H9 (cell line): ENCODE measurements around the gene LZTR1. TPM values are rescaled to one million over a fixed set of nuclear protein-coding genes. Genes with fewer than 3 reads are reported as not detected.

Source experiments
- DNase-seq: peaks from one replicate; pipeline ENCODE4 v3.0.0-alpha.2; 2017
- H2AFZ ChIP-seq: one replicate; pipeline ENCODE4 v1.6.1; 2013; ENCODE audit warnings: mild to moderate bottlenecking, low read length, control low read depth, moderate library complexity
- H2AK5ac ChIP-seq: 2 replicates; pipeline ENCODE4 v1.6.1; 2013; ENCODE audit warnings: low read length, control low read depth, mixed read lengths; ENCODE audit not compliant: insufficient read length
- H2BK120ac ChIP-seq: one replicate; pipeline ENCODE4 v1.6.1; 2013; ENCODE audit warnings: low read depth, mild to moderate bottlenecking, low read length, control low read depth, inconsistent platforms; ENCODE audit not compliant: poor library complexity, severe bottlenecking
- H2BK12ac ChIP-seq: 2 replicates; pipeline ENCODE4 v1.6.1; 2013; ENCODE audit warnings: low read length, control low read depth, mixed read lengths, low read depth; ENCODE audit not compliant: insufficient read length
- H2BK15ac ChIP-seq: 2 replicates; pipeline ENCODE4 v1.6.1; 2013; ENCODE audit warnings: low read depth, low read length, control low read depth
- H2BK20ac ChIP-seq: one replicate; pipeline ENCODE4 v1.6.1; 2013; ENCODE audit warnings: low read depth, mild to moderate bottlenecking, low read length, control low read depth, inconsistent platforms; ENCODE audit not compliant: poor library complexity, severe bottlenecking
- H2BK5ac ChIP-seq: 2 replicates; pipeline ENCODE4 v1.6.1; 2013; ENCODE audit warnings: low read length, control low read depth, mixed read lengths; ENCODE audit not compliant: insufficient read length
- H3K14ac ChIP-seq: 2 replicates; pipeline ENCODE4 v1.6.1; 2013; ENCODE audit warnings: low read length, control low read depth; ENCODE audit not compliant: insufficient read depth
- H3K18ac ChIP-seq: 2 replicates; pipeline ENCODE4 v1.6.1; 2013; ENCODE audit warnings: low read depth, mild to moderate bottlenecking, mixed read lengths, low read length, control low read depth; ENCODE audit not compliant: insufficient read length
- H3K23ac ChIP-seq: 2 replicates; pipeline ENCODE4 v1.6.1; 2013; ENCODE audit warnings: low read length, control low read depth, mixed read lengths, low read depth; ENCODE audit not compliant: insufficient read length
- H3K23me2 ChIP-seq: 2 replicates; pipeline ENCODE4 v1.6.1; 2013; ENCODE audit warnings: low read depth, mild to moderate bottlenecking, mixed read lengths, low read length, control low read depth; ENCODE audit not compliant: insufficient read length, poor library complexity, severe bottlenecking
- H3K27ac ChIP-seq: 2 replicates; pipeline ENCODE4 v1.5.1; 2013; ENCODE audit warnings: low read length, control low read depth, mixed read lengths, low read depth; ENCODE audit not compliant: insufficient read length
- H3K27me3 ChIP-seq: 2 replicates; pipeline ENCODE4 v1.6.1; 2013; ENCODE audit warnings: low read length, control low read depth, inconsistent platforms; ENCODE audit not compliant: insufficient read depth
- H3K4ac ChIP-seq: 2 replicates; pipeline ENCODE4 v1.6.1; 2013; ENCODE audit warnings: low read depth, mild to moderate bottlenecking, control low read depth, inconsistent platforms, low read length, moderate library complexity
- H3K4me1 ChIP-seq: 2 replicates; pipeline ENCODE4 v1.6.1; 2013; ENCODE audit warnings: low read length, control low read depth, inconsistent platforms; ENCODE audit not compliant: insufficient read depth
- H3K4me2 ChIP-seq: 2 replicates; pipeline ENCODE4 v1.6.1; 2013; ENCODE audit warnings: low read length, control low read depth, mixed read lengths; ENCODE audit not compliant: insufficient read length, insufficient read depth
- H3K56ac ChIP-seq: 2 replicates; pipeline ENCODE4 v1.6.1; 2013; ENCODE audit warnings: low read depth, mild to moderate bottlenecking, mixed read lengths, low read length, control low read depth; ENCODE audit not compliant: insufficient read length
- H3K79me1 ChIP-seq: 2 replicates; pipeline ENCODE4 v1.6.1; 2013; ENCODE audit warnings: low read depth, mild to moderate bottlenecking, moderate library complexity, low read length, control low read depth, inconsistent platforms; ENCODE audit not compliant: insufficient read depth, poor library complexity, severe bottlenecking
- H3K79me2 ChIP-seq: 2 replicates; pipeline ENCODE4 v1.6.1; 2013; ENCODE audit warnings: low read length, control low read depth, inconsistent platforms; ENCODE audit not compliant: insufficient read depth
- H3K9ac ChIP-seq: 2 replicates; pipeline ENCODE4 v1.6.1; 2013; ENCODE audit warnings: low read length, control low read depth, mixed read lengths; ENCODE audit not compliant: insufficient read length; ENCODE audit errors: extremely low read depth
- H3K9me3 ChIP-seq: one replicate; pipeline ENCODE4 v1.6.1; 2013; ENCODE audit warnings: low read depth, low read length, inconsistent platforms; ENCODE audit not compliant: control insufficient read depth
- H3T11ph ChIP-seq: one replicate; pipeline ENCODE4 v1.6.1; 2013; ENCODE audit warnings: mild to moderate bottlenecking, low read length, control low read depth, inconsistent platforms
- H4K20me1 ChIP-seq: one replicate; pipeline ENCODE4 v1.6.1; 2013; ENCODE audit not compliant: control insufficient read depth, insufficient read length, insufficient read depth
- H4K5ac ChIP-seq: 2 replicates; pipeline ENCODE4 v1.6.1; 2013; ENCODE audit warnings: low read depth, mild to moderate bottlenecking, mixed read lengths, low read length, control low read depth; ENCODE audit not compliant: insufficient read length
- H4K8ac ChIP-seq: replicated peaks from 2 replicates; pipeline ENCODE4 v1.6.1; 2013; ENCODE audit warnings: low read length, control low read depth, mixed read lengths, low read depth; ENCODE audit not compliant: insufficient read length
- H4K91ac ChIP-seq: 2 replicates; pipeline ENCODE4 v1.6.1; 2013; ENCODE audit warnings: low read depth, mild to moderate bottlenecking, moderate library complexity, mixed read lengths, low read length, control low read depth; ENCODE audit not compliant: insufficient read length
- H3K27ac Mint-ChIP-seq, 3 experiments: 2 replicates in 2 of 3; 3 replicates in 1 of 3; pipeline ENCODE4 v1.8.0; 2020 to 2021; ENCODE audit warnings: mixed read lengths in 3 of 3, mild to moderate bottlenecking in 1 of 3, moderate library complexity in 1 of 3
- H3K27me3 Mint-ChIP-seq: 2 replicates; pipeline ENCODE4 v1.8.0; 2021; ENCODE audit warnings: low read depth, mild to moderate bottlenecking, moderate library complexity, mixed read lengths
- H3K36me3 Mint-ChIP-seq, 3 experiments: 2 replicates in 2 of 3; 3 replicates in 1 of 3; pipeline ENCODE4 v1.8.0; 2020 to 2021; ENCODE audit warnings: low read depth in 3 of 3, mixed read lengths in 3 of 3; ENCODE audit not compliant: insufficient read depth in 1 of 3
- H3K4me1 Mint-ChIP-seq, 2 experiments: 2 replicates each; pipeline ENCODE4 v1.8.0; 2020; ENCODE audit warnings: mixed read lengths in 2 of 2
- H3K4me3 Mint-ChIP-seq, 2 experiments: 2 replicates in 1 of 2; 3 replicates in 1 of 2; pipeline ENCODE4 v1.8.0; 2020 to 2021; ENCODE audit warnings: mild to moderate bottlenecking in 2 of 2, mixed read lengths in 2 of 2, moderate library complexity in 1 of 2
- H3K9me3 Mint-ChIP-seq, 2 experiments: 2 replicates in 1 of 2; 3 replicates in 1 of 2; pipeline ENCODE4 v1.8.0; 2020; ENCODE audit warnings: mild to moderate bottlenecking in 2 of 2, mixed read lengths in 2 of 2, moderate library complexity in 1 of 2
- CTCF ChIP-seq: fragments of 200-600 bp; sonication (generic); conservative IDR thresholded peaks from 3 replicates; pipeline ENCODE4 v1.8.0; 2021; ENCODE audit warnings: antibody characterized with exemption, mild to moderate bottlenecking
- WGBS: extraction: QIAGEN DNeasy Blood & Tissue Kit; methylation state at CpG from one replicate; pipeline ENCODE4 v1.1.7; 2013; ENCODE audit warnings: missing lambda C conversion rate, low lambda C conversion rate, mixed read lengths; ENCODE audit not compliant: insufficient read length; ENCODE audit errors: extremely low coverage; 5-methylcytosine and 5-hydroxymethylcytosine counted together
- total RNA-seq: library from RNA; stranded (reverse); gene quantifications from 2 replicates; pipeline ENCODE4 v1.2.1, GENCODE V29; 2021

Gene LZTR1
- total RNA-seq, 1 experiment from 2014 or later: 47.0 TPM

- H2BK20ac ChIP-seq: no peak overlapping the region
- H3K9ac ChIP-seq: no peak overlapping the region
- no peak overlapping the region for H3K18ac ChIP-seq
- H3K23me2 ChIP-seq: no peaks in the 10 kb centered on the region
- no peak for DNase-seq
- H3K27me3 ChIP-seq: peaks cover 29% of the 10 kb centered on the region; the same call in 1 of the 2 replicates
- H4K5ac ChIP-seq: no peak overlapping the region
- no peak overlapping the region for H3K56ac ChIP-seq
- no peak overlapping the region for H2BK15ac ChIP-seq
- no peak overlapping the region for H2BK5ac ChIP-seq
- H3K23ac ChIP-seq: no peak overlapping the region
- no peaks in the 10 kb centered on the region; the same call in 1 of the 2 replicates for H3K4me1 ChIP-seq
- Mint-ChIP-seq H3K4me1 (peaks cover 23 to 36% of the 10 kb centered on the region in 2 experiments), H3K9me3 (no peaks in the 10 kb centered on the region; a peak in 1 of 5 replicates), H3K4me3 (no peak overlapping the region; a peak in 1 of 5 replicates), H3K27ac (no peak overlapping the region), H3K27me3 (peaks cover 91% of the 10 kb centered on the region), H3K36me3 (no peaks in the 10 kb centered on the region; a peak in 1 of 7 replicates)
- TF ChIP-seq CTCF: no peak
- no peaks in the 10 kb centered on the region for H3K79me2 ChIP-seq
- H2AK5ac ChIP-seq: no peak overlapping the region
- H3K14ac ChIP-seq: no peak overlapping the region
- no CpG with 5 or more reads among the region's 7 CpGs for WGBS
- no peak overlapping the region for H3K4ac ChIP-seq
- no peak overlapping the region for H3K4me2 ChIP-seq
- H3K79me1 ChIP-seq: no peaks in the 10 kb centered on the region
- H4K20me1 ChIP-seq: no peaks in the 10 kb centered on the region
- no peaks in the 10 kb centered on the region for H3K9me3 ChIP-seq
- no peak overlapping the region for H3K27ac ChIP-seq
- H3T11ph ChIP-seq: no peak overlapping the region
- no peak overlapping the region for H4K91ac ChIP-seq
- H2BK12ac ChIP-seq: no peak overlapping the region
- H2BK120ac ChIP-seq: no peak overlapping the region
- no peak overlapping the region for H2AFZ ChIP-seq
- no peak overlapping the region for H4K8ac ChIP-seq
Observed at GRCh38 chr22:20968281-20968977, 13.7 kb upstream of the LZTR1 start.
